Epithelial cell of proximal tubule (primary cell): ENCODE data around the gene DNLZ. TPM values are rescaled to one million over a fixed set of nuclear protein-coding genes. Genes with fewer than 3 reads are reported as not detected.

ENCODE experiments used
- DNase-seq: peaks from one replicate; pipeline ENCODE4 v3.0.0-alpha.2; 2011; ENCODE audit warnings: low read depth
- H3K4me3 ChIP-seq: 2 replicates; pipeline ENCODE4 v1.5.1; 2011; ENCODE audit warnings: low read depth, mild to moderate bottlenecking, low read length
- total RNA-seq: library from RNA; depleted of rRNA; stranded (reverse); fragments of >200 nt; gene quantifications from 2 replicates; pipeline ENCODE4 v1.2.3, GENCODE V29; 2015
- TF ChIP-seq, protein P1 (sequence below): conservative IDR thresholded peaks from 2 replicates; pipeline ENCODE4 v1.5.1; 2012; ENCODE audit warnings: low read depth, mild to moderate bottlenecking, low read length

The DNLZ gene
- total RNA-seq, 1 donor from 2014 or later: 67.2 TPM

DNA sequence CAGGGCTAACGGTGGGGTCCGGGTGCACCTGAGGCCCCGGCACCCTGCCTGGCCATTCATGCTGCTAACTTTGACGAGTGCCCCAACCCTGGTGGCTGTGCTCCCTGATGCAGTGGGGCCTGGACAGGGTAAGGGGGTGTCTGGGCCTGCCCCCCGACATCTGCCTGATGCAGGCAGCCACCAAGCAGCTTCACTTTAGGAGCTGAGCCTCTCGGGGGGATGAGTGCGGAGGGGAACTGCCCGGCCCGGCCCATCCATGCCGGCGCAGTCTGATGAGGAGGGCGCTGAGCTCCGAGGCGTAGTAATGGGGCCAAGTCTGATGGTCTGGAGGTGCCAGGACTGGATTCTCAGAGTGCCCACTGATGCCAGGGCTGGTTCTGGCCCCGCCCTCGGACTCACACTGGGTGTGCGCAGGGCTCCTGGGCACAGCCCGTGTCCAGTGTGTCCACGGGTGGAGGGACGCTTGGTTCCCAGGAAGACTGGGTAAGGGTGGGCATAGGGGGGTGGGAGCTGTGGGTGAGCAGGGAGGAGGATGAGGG, 16.5 kb downstream of the DNLZ start:
- no peak overlapping the region for H3K4me3 ChIP-seq
- TF ChIP-seq, protein P1, sequence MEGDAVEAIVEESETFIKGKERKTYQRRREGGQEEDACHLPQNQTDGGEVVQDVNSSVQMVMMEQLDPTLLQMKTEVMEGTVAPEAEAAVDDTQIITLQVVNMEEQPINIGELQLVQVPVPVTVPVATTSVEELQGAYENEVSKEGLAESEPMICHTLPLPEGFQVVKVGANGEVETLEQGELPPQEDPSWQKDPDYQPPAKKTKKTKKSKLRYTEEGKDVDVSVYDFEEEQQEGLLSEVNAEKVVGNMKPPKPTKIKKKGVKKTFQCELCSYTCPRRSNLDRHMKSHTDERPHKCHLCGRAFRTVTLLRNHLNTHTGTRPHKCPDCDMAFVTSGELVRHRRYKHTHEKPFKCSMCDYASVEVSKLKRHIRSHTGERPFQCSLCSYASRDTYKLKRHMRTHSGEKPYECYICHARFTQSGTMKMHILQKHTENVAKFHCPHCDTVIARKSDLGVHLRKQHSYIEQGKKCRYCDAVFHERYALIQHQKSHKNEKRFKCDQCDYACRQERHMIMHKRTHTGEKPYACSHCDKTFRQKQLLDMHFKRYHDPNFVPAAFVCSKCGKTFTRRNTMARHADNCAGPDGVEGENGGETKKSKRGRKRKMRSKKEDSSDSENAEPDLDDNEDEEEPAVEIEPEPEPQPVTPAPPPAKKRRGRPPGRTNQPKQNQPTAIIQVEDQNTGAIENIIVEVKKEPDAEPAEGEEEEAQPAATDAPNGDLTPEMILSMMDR: no peak

GRCh38 chr9:136346157-136346481, 17.4 kb downstream of the DNLZ start:
- TF ChIP-seq, protein P1: no peak
- no peak for DNase-seq
- H3K4me3 ChIP-seq: no peak overlapping the region

More for the DNA sequence above, 16.5 kb downstream of the DNLZ start:
- no peak for DNase-seq

DNA sequence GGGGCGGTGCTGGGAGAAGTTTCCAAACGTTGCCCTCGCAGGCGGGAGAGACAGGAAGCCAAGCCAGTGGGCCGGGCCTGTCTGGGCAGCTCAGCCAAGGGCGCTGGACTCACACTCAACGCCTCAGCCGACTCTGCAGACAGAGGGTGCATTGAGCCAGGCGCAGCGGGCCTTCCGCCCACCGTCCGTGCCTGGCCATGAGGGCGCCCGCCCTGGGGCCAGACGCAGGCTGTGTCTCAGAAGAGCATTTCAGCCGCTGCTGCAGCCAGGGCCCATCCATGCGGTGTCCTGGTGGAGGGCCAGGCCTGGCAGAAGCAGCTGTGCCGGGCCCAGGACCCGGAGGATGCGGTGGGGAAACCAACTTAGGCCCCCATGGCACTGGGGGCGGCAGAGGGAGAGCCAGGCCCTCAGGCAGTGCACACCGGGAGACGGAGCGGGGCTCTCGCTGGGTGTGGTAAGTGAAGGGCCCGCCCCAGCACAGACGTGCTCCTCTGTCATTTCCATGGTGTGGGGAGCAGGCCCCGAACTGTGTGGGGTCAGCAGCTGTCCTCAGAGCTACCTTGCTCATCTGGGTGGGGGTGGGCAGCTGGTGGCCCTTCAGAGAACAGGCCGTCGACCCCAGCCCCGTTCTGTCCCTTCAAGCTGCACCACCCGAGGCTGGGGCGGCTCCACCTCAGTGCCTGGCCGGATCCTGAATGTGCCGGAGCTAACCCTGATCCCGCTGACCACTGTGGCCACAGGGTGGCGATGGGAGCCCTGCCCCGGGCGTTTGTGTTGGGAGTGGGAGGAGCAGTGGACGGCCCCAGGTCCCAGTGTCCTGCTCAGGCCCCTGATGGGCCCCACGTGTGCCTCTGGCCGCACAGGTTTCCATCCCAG, 18.0 kb downstream of the DNLZ start:
- TF ChIP-seq, protein P1: peak; percentile 63
- no peak overlapping the region for H3K4me3 ChIP-seq
- DNase-seq: no peak

- no peak overlapping the region for H3K4me3 ChIP-seq
- TF ChIP-seq, protein P1: no peak
These were observed 18.8 kb downstream of the DNLZ start for GRCh38 chr9:136344544-136345280.

GRCh38 chr9:136343884-136344269, 19.7 kb downstream of the DNLZ start:
- no peak overlapping the region for H3K4me3 ChIP-seq
- DNase-seq: no peak
- TF ChIP-seq, protein P1: no peak

More at GRCh38 chr9:136344544-136345280, 18.8 kb downstream of the DNLZ start:
- no peak for DNase-seq

- H3K4me3 ChIP-seq: peak overlapping the region; percentile 53
- no peak for DNase-seq
- TF ChIP-seq, protein P1: no peak
These were observed 20.2 kb downstream of the DNLZ start for GRCh38 chr9:136343121-136343883.
